ENCODE results near the gene CRTC1.

The CRTC1 gene

GRCh38 chr19:18653853-18654252 is 29.6 kb upstream of the CRTC1 start:
- no peak for DNase-seq (ENCODE audit: low read depth)
- TF ChIP-seq CTCF (IDR thresholded peaks at IDR 0.05; ENCODE audit: insufficient read depth, low read depth, low read length, missing control alignments), result no peak
- H3K4me3 ChIP-seq (ENCODE audit: low read length), result no peak overlapping the region

DNA sequence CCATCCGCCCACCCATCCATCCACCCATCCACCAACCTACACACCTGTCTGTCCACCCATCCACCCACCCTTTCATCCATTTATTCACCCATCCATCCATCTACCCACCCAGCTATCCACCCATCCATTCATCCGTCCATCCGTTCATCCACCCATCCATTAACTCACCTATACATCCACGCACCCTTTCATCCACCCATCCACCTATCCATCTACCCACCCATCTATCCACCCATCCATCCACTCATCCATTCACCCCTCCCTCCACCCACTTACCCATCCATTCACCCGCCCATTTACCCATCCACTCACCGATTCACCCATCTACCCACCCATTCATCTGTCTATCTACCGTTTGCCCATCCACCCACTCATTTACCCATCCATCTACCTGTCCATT is 29.0 kb upstream of the CRTC1 start:
- DNase-seq (ENCODE audit: low read depth), result no peak
- H3K4me3 ChIP-seq (ENCODE audit: low read length), result no peak overlapping the region
- TF ChIP-seq CTCF (IDR thresholded peaks at IDR 0.05; ENCODE audit: insufficient read depth, low read depth, low read length, missing control alignments), result no peak

- H3K4me3 ChIP-seq (ENCODE audit: low read length), result no peak overlapping the region
- no peak for TF ChIP-seq CTCF (IDR thresholded peaks at IDR 0.05; ENCODE audit: insufficient read depth, low read depth, low read length, missing control alignments)
- DNase-seq (ENCODE audit: low read depth), result no peak
These were observed 28.2 kb upstream of the CRTC1 start for GRCh38 chr19:18655173-18655844.

DNA sequence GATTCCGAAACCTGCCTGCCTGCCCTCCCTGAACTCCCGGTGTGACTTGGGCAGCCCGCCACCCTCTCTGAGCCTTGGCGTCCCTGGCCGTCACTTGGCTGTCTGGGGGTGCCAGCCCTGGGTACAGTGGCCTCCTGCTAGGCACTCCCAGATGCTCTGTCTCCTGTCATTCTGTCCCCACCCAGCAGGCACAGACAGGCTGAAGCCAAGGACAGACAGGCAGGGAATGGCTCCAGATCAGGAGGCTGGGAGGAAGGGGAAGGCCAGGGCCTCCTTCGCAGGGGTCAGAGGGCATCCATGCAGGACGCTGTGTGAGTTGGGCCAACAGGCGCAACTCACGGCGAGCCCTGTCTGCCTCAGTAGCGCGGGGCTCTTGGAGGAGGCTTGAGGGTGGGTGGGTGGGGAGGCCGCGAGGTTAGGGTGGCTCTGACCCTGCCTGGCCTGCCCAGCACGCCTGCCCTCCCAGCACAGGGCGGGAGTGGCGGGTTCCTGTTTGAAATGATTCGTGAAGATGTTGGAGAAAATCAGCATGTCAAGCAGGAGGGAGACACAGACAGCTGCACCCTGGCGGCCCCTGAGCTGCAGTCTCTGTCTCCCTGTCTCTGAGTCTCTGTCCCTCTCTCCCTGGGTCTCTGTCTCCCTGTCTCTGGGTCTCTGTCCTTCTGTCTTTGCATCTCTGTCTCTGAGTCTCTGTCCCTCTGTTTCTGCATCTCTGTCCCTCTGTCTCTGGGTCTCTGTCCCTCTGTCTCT is 27.0 kb upstream of the CRTC1 start:
- no peak for TF ChIP-seq CTCF (IDR thresholded peaks at IDR 0.05; ENCODE audit: insufficient read depth, low read depth, low read length, missing control alignments)

GRCh38 chr19:18657590-18658365 is 25.7 kb upstream of the CRTC1 start:
- TF ChIP-seq CTCF (IDR thresholded peaks at IDR 0.05; ENCODE audit: insufficient read depth, low read depth, low read length, missing control alignments), result no peak
- H3K4me3 ChIP-seq (ENCODE audit: low read length), result no peak overlapping the region
- no peak for DNase-seq (ENCODE audit: low read depth)

More for the DNA sequence above, 27.0 kb upstream of the CRTC1 start:
- DNase-seq (ENCODE audit: low read depth), result no peak
- H3K4me3 ChIP-seq (ENCODE audit: low read length), result no peak overlapping the region

DNA sequence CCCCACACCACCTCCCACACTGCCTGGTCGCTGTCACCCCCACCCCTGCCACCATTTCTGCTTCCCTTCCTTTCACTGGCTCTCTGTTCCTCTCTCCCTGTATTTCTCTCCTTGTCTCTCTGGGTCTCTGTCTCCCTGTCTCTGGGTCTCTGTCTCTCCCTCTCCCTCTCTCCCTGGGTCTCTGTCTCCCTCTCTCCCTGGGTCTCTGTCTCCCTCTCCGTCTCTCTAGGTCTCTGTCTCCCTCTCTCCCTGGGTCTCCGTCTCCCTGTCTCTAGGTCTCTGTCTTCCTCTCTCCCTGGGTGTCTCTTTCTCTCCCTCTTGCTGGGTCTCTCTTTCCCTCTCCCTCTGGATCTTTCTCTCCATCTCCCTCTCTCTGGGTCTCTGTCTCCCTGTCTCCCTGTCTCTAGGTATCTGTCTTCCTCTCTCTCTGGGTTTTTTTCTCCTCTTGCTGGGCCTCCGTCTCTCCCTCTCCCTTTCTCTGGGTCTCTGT is 25.1 kb upstream of the CRTC1 start:
- DNase-seq (ENCODE audit: low read depth), result no peak
- no peak for TF ChIP-seq CTCF (IDR thresholded peaks at IDR 0.05; ENCODE audit: insufficient read depth, low read depth, low read length, missing control alignments)

More for the DNA sequence above, 25.1 kb upstream of the CRTC1 start:
- no peak overlapping the region for H3K4me3 ChIP-seq (ENCODE audit: low read length)

All from epithelial cell of esophagus (primary cell).